GM21619 (cell line): Measurements from ENCODE around the gene NLRP6.
A peak's percentile ranks its signal among the peaks of the same experiment; 100 is the strongest.
"Not testable (repeated sequence)": the region's sequence is repeated elsewhere in the genome, so short reads cannot be mapped to it uniquely, and the experiment has no call there.

Experiments
- ATAC-seq: cut with Tn5 transposase; IDR thresholded peaks from one replicate; pipeline ENCODE4 v1.9.1; 2021; ENCODE audit not compliant: unreplicated experiment

NLRP6 gene

DNA sequence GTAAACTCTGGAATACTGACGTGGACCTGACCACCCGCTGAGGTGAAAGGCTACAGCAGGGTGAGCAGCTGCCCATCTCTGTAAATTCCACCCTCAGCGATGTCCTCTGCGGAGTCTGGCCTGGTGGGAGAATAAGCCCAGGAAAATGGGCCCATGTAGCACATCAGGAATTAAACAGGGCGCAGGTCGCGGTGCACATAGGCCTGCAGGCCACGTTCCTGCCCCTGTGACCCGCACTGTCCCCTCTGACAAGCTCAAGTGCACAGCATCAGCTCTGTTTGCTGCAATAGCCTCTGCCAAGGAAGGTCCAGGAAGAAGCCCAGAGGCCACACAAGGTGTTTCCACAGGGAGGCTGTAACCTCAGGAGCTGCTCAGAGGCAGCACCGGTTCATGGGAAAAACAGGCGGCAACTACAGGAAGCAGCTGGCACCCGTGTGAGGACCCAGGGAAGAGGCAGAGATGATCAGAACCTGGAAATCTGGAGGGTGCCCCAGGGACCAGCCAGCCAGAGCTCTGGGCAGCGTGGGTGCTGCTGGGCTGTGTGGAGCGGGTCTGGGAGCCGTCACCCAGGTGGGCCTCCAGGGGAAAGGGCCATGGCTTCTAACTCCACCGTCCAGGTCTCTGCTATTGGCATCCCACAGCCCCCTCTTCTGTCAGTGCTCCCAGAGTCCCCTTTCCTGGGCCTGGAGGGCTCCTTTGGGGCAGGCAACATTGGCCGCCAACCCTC lies 28.6 kb downstream of the NLRP6 start:
- no peak for ATAC-seq

DNA sequence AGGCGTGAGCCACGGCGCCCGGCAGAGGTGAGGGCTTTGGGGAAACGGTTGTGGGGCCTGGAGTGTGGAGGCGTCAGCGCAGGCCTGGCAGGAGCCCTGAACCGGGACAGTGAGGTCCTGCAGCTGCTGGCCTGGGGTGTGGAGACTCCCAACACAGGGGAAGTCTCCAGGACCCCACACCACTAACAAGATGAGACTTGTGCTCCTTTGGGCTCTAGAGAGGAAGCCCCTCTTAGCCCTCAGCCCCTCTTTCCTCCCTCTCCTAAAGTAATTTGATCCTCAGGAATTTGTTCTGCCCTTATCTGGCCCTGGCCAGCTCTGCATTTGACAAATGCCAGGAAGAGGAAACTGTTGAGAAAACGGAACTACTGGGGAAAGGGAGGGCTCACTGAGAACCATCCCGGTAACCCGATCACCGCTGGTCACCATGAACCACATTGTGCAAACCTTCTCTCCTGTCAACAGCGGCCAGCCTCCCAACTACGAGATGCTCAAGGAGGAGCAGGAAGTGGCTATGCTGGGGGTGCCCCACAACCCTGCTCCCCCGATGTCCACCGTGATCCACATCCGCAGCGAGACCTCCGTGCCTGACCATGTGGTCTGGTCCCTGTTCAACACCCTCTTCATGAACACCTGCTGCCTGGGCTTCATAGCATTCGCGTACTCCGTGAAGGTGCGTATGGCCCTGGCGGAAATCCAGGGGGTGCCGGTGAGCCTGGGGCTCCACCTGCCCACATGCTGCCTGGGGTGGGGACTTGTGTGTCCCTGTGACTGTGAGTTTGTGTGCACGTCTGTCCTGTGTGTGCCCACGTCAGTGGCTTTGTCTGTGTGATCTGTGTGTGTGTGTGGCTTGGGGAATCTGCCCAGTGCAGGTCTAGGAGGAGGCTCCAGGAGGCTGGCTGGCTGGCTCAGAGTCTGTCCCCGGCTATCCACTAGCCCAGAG lies 29.8 kb downstream of the NLRP6 start, which contains the start of gene IFITM2:
Gene IFITM2, plus strand, starts transcription at position 51 of the 943 bp plus-strand sequence. Its CDS starts 377 bp downstream, at position 428.
- not testable (repeated sequence) for ATAC-seq

DNA sequence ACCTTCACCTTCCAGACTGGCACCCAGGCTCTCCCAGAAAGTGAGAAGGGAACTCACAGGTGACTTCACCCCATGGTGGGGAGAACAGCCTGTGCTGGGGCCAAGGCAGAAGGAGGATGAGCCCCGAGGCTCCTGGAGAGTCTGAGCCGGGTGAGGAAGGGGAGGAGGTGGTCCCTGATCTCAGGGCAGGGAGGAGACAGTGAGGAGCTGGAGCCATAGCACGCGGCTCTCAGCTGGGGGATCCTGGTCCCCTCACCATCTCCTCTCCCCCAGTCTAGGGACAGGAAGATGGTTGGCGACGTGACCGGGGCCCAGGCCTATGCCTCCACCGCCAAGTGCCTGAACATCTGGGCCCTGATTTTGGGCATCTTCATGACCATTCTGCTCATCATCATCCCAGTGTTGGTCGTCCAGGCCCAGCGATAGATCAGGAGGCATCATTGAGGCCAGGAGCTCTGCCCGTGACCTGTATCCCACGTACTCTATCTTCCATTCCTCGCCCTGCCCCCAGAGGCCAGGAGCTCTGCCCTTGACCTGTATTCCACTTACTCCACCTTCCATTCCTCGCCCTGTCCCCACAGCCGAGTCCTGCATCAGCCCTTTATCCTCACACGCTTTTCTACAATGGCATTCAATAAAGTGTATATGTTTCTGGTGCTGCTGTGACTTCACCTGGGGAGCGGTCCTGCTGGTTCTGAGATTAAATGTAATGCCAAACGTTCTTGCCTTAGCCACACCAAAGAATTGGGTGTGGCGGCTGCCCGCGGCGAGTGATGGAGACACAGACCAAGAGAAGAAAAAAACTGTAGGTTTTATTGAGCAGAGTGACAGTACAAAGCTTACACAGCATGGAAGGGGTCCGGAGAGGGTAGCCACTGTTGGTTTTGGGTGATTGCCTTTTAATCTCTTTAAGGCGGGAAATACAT lies 30.8 kb downstream of the NLRP6 start:
- not testable (repeated sequence) for ATAC-seq

DNA sequence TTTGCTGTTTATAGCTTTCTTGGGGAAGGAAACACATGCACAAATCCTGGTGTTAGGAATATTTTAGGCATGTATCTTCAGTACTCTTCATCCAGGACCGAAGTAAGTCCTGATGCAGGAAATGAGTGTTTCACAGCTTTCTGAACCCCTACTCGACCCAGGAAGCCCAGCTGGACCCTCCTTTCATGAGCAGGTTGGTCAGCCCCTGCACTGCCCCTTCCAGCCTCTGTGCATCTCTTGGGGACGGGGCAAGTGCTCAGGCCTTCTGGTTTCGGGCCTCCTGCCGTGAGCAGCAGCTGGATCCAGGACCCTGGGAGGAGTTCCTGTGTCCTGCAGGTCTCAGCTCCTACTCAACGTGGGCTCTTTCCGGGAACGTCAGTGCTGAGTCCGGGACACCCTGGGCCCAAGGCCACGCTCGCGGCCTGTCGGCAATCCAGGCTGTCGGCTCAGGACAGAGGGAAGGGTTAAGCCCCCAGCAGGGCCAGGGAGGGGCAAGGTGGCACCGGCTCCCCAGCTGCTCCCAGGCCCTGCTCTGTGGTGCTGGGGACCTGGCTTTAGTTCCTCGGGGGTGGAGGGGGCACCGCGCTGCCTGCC lies 31.9 kb downstream of the NLRP6 start:
- ATAC-seq = not testable (repeated sequence)

DNA sequence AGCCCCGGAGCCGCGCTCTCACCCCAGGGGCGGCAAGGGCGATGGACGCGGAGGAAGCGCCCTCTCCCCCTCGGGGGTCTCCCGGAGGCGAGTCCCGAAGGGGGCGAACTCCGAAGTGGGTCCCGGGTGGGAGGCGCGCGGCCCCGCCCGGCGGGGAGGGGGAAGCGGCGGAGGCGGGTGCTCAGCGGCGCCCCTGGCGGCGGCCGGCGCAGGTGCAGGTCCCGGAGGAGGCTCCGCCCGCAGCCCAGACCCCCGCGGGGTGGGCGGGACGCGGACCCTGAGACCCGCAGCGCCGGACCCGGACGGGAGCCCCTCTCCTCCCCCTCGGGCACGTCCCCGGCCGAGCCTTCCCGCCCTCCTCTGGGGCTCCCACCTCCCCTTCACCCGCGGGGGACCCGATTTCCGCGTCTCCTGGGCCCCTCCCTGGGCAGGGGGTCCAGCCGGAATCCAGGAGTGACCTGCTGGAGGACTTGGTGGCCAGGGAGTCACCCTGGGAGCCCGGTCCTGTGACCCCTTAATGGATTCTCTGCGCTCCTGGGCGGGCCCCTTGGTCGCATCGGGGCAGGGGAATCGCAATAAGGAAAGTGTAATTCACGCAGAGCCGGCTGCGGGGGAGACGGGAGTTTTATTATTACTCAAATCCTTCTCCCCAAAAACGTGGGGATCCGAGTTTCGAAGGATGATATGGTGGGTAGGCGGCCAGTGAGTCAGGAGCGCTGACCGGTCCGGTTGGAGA lies 33.0 kb downstream of the NLRP6 start:
- ATAC-seq = not testable (repeated sequence)

DNA sequence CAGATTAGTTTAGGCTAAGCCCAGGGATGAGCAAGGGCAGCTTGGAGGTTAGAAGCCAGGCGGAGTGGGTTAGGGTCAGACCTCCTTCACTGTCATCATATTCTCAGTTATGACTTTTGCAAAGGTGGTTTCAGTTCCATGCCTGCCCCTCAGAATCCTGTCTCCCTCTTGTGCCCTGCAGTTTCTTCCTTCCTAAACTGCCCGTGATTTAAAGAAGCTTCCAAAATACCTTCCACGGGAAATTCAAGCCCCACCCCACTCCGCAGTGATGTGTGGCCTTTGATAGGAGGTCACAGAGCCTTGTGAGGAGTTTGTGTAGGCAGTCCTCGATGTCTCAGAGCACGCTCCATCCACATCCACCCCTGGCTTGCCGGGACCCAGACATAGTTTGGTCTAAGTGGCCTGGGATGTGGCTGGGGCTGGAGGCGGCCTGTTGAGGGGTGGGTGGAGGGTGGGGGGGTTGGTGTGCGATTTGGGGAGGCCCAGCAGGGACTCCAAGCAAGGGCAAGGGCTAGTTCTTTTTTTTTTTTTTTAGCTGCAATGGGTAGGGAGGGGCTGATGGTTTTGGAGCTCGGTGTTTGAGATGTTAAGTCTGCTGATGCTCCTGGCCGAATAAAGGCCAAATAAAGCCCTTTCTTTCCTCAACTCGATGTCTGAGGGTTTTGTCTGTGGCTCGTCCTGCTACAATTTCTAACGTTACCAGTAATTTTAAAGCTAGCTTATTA lies 34.0 kb downstream of the NLRP6 start:
- no peak for ATAC-seq

DNA sequence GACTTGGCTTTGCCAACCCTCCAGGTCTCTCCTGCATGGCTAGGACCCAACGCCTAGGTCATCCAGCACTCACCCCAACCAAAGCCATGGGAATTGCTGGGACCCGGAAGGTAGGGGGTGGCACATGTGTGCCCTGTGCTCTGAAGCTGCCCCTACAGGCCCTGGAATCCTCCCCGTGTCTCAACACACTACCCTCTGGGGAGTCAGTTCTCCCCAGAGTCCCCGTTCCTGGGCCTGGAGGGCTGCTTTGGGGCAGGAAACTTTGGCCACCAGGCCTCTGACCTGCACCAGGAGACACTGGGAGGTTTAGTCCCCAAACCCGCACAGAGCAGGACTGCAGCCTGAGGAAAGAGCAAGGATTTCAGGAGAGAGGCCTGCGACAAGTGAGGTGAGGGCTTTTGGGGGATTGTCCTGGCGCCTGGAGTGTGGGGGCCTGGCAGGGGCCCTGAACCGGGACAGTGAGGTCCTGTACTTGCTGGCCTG lies 35.1 kb downstream of the NLRP6 start:
- no peak for ATAC-seq

DNA sequence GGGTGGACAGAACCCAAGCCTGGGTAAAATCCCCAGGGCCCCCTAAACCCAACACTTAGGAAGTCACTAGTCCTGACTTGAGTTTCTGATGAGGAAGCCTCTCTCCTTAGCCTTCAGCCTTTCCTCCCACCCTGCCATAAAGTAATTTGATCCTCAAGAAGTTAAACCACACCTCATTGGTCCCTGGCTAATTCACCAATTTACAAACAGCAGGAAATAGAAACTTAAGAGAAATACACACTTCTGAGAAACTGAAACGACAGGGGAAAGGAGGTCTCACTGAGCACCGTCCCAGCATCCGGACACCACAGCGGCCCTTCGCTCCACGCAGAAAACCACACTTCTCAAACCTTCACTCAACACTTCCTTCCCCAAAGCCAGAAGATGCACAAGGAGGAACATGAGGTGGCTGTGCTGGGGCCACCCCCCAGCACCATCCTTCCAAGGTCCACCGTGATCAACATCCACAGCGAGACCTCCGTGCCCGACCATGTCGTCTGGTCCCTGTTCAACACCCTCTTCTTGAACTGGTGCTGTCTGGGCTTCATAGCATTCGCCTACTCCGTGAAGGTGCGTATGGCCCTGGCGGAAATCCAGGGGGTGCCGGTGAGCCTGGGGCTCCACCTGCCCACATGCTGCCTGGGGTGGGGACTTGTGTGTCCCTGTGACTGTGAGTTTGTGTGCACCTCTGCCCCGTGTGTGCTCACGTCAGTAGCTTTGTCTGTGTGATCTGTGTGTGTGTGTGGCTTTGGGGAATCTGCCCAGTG lies 35.8 kb downstream of the NLRP6 start, which contains the start of gene IFITM1:
Gene IFITM1, plus strand, starts transcription at position 254 of the 767 bp plus-strand sequence. Its CDS starts 131 bp downstream, at position 385.
- peak; percentile 36 for ATAC-seq

DNA sequence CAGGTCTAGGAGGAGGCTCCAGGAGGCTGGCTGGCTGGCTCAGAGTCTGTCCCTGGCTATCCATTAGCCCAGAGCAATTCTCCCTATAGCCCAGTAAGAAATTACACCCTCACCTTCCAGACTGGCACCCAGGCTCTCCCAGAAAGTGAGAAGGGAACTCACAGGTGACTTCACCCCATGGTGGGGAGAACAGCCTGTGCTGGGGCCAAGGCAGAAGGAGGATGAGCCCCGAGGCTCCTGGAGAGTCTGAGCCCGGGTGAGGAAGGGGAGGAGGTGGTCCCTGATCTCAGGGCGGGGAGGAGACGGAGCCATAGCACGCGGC lies 36.3 kb downstream of the NLRP6 start:
- ATAC-seq = not testable (repeated sequence)

DNA sequence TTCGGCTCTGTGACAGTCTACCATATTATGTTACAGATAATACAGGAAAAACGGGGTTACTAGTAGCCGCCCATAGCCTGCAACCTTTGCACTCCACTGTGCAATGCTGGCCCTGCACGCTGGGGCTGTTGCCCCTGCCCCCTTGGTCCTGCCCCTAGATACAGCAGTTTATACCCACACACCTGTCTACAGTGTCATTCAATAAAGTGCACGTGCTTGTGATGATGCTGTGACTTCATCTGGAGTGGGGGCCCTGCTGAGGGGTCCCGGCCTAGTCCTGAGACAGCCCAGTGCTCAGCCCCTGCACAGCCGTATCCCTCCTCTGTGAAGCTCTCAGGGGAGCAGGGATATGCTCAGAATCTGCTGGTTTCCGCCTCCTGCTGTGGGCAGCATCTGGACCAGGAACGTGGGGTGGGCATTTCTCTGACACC lies 36.9 kb downstream of the NLRP6 start:
- no peak for ATAC-seq

DNA sequence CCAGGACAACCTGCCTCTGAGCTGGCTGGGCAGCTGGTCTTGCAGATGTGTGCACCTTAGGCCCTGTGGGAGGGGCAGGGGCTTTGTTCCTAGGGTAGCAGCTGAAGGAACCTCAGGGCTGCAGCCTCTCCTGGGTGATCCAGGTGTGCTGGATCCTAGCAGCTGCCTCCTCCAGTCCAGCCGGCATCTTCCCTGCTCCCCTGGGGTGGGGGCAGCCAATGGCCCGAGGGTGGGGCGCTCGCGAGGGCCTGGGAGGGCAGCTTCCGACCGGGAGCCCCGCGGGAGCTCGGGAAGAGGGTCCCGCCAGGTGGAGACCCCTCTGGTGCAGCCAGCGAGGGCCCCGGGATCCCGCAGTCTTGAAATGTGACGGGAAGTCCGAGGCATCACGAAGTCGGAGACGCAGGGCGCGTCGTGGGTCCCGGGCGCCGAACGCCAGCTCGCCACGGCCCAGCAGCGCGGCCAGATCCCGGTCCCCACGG lies 37.3 kb downstream of the NLRP6 start:
- no peak for ATAC-seq

DNA sequence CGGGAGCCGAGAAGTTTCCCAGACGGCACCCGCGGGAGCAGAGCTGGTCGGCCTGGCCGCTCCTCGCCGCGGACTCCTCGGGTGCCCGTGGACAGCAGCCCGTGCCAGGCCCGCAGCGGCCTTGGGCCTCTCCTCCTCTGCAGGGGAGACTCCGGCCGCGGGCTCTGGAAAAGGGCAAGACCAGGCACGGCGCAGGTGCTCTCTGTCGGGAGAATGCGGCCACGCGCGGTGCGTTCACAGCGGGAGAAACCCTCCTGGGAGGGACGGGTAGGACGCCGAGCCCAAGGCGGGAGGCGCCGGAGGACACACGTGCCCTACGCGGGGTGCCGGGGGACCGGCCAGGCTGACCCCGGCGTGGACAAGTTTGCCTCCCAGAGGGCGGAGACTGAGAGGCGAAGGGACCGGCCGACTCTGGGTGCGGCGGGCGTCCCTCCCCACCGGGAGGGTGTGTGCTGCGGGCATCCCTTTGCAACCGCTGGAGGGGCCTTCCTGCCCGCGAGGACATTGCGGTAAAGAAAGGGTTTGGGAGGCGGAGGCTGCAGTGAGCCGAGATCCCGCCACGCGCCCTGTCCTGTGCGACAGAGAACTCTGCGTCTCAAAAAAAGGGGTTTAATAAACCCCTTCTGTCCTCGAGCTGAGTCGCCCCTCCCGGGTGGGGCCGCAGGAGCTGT lies 38.0 kb downstream of the NLRP6 start:
- no peak for ATAC-seq

DNA sequence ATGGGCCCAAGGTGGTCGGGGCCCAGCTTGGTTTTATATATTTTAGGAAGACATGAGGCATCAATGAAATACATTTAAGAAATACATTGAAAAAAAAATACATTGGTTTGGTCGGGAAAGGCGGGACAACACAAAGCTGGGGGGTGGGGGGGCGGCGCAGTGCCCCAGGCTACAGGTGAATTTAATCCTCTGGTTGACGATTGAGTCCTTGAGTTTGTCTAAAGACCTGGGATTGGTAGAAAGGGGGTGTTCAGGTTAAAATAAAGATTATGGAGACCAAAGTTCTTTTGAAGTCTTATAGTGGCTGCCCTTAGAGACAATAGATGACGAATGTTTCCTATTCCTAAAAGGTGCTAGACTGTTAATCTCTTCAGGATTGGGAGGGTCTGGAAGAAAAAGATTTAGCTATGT lies 38.7 kb downstream of the NLRP6 start:
- no peak for ATAC-seq

DNA sequence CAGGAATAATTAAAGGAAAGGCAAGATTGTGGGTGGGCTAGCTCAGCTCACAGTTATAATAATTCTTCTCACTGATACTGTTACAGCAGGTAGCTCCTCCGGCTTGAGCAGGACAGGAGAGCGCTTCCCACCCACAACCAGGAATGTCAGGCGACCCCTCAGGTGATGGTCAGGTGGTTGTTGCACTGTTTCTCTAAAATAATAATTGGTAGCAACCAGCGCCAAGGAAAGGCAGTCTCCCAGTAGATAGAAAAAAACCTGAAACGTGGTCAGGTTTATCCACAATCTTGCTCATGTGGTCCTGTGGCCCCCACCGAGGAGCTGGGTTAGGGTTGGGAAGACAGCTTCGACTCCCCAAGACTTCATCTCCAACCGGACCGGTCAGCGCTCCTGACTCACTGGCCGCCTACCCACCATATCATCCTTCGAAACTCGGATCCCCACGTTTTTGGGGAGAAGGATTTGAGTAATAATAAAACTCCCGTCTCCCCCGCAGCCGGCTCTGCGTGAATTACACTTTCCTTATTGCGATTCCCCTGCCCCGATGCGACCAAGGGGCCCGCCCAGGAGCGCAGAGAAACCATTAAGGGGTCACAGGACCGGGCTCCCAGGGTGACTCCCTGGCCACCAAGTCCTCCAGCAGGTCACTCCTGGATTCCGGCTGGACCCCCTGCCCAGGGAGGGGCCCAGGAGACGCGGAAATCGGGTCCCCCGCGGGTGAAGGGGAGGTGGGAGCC lies 39.6 kb downstream of the NLRP6 start:
- ATAC-seq = not testable (repeated sequence)

DNA sequence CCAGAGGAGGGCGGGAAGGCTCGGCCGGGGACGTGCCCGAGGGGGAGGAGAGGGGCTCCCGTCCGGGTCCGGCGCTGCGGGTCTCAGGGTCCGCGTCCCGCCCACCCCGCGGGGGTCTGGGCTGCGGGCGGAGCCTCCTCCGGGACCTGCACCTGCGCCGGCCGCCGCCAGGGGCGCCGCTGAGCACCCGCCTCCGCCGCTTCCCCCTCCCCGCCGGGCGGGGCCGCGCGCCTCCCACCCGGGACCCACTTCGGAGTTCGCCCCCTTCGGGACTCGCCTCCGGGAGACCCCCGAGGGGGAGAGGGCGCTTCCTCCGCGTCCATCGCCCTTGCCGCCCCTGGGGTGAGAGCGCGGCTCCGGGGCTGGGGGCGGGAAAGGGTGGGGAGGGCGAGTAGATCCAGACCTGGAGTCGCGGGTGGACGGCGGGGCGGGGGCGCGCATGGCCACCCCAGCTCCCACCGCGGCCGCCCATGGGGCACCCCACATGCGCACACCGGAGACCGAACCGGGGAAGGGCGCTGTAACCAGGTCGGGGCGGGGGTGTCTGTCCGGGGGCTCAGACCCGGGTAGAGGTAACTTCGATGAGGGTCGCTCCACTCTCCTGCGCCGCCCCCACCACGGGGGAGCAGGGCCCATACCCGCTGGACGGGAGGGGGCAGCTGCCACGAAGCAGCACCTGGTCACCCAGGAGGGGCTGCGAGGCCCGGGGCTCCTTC lies 40.4 kb downstream of the NLRP6 start:
- peak; percentile 40 for ATAC-seq
